Measurements from ENCODE around the gene CLDN15.

CLDN15 gene

GRCh38 chr7:101235522-101235921 lies 2.1 kb downstream of the CLDN15 start:
- TF ChIP-seq ZFX (IDR thresholded peaks at IDR 0.05; ENCODE audit: borderline replicate concordance) (no peak), CTCF (IDR thresholded peaks at IDR 0.05) (no peak)
- no peak overlapping the region for H3K27ac ChIP-seq

- TF ChIP-seq ZFX (IDR thresholded peaks at IDR 0.05; ENCODE audit: borderline replicate concordance) (no peak), CTCF (IDR thresholded peaks at IDR 0.05) (peak; percentile 54)
- H3K27ac ChIP-seq, result peak overlapping the region; percentile 84; the same call in 1 of the 2 replicates
Observed at GRCh38 chr7:101235050-101235449, 2.6 kb downstream of the CLDN15 start.

- TF ChIP-seq CTCF (IDR thresholded peaks at IDR 0.05) (no peak), ZFX (IDR thresholded peaks at IDR 0.05; ENCODE audit: borderline replicate concordance) (no peak)
- H3K27ac ChIP-seq, result peak overlapping the region; percentile 84; the same call in 1 of the 2 replicates
Observed at GRCh38 chr7:101234636-101235035, 3.0 kb downstream of the CLDN15 start.

- TF ChIP-seq CTCF (IDR thresholded peaks at IDR 0.05) (no peak), ZFX (IDR thresholded peaks at IDR 0.05; ENCODE audit: borderline replicate concordance) (no peak)
- H3K27ac ChIP-seq, result peak overlapping the region; percentile 84
Observed at GRCh38 chr7:101233907-101234547, 3.6 kb downstream of the CLDN15 start.

GRCh38 chr7:101232141-101232850 lies 5.3 kb downstream of the CLDN15 start:
- H3K27ac ChIP-seq, result peak overlapping the region; percentile 84
- TF ChIP-seq CTCF (IDR thresholded peaks at IDR 0.05) (no peak), ZFX (IDR thresholded peaks at IDR 0.05; ENCODE audit: borderline replicate concordance) (no peak)

GRCh38 chr7:101231644-101232043 lies 6.0 kb downstream of the CLDN15 start:
- TF ChIP-seq ZFX (IDR thresholded peaks at IDR 0.05; ENCODE audit: borderline replicate concordance) (no peak), CTCF (IDR thresholded peaks at IDR 0.05) (no peak)
- peak overlapping the region; percentile 84 for H3K27ac ChIP-seq

GRCh38 chr7:101226721-101227120 lies 10.9 kb downstream of the CLDN15 start:
- H3K27ac ChIP-seq, result no peak overlapping the region
- no peak for TF ChIP-seq ZFX (IDR thresholded peaks at IDR 0.05; ENCODE audit: borderline replicate concordance)
